Right cardiac atrium (tissue), 5 donors: ENCODE measurements around the gene KHDC4. TPM values are rescaled to one million over a fixed set of nuclear protein-coding genes. Genes with fewer than 3 reads are reported as not detected.

Experiments
- ATAC-seq, 2 donors: fragments of 200-7000 bp; cut with Tn5 transposase; one replicate each; pipeline versions ENCODE4 v1.8.0 to v1.9.1; 2020; ENCODE audit warnings: moderate library complexity in 2 of 2, mild to moderate bottlenecking in 1 of 2
- DNase-seq, 3 donors: peaks; one replicate each; pipeline ENCODE4 v3.0.0-alpha.2; 2020
- H3K27ac ChIP-seq: one replicate; pipeline ENCODE4 v1.5.1; 2013; ENCODE audit warnings: mild to moderate bottlenecking, low read length, control low read depth, moderate library complexity
- H3K27me3 ChIP-seq: one replicate; pipeline ENCODE4 v1.6.1; 2013; ENCODE audit not compliant: control insufficient read depth, insufficient read depth
- H3K4me1 ChIP-seq: one replicate; pipeline ENCODE4 v1.6.1; 2013; ENCODE audit warnings: low read length; ENCODE audit not compliant: control insufficient read depth, insufficient read depth
- H3K4me3 ChIP-seq: one replicate; pipeline ENCODE4 v1.5.1; 2013; ENCODE audit warnings: low read length, control low read depth
- H3K9me3 ChIP-seq: one replicate; pipeline ENCODE4 v1.6.1; 2013; ENCODE audit warnings: low read length; ENCODE audit not compliant: control insufficient read depth
- WGBS: extraction: QIAGEN DNeasy Blood & Tissue Kit; methylation state at CpG from one replicate; pipeline ENCODE4 v1.1.7; 2013; 5-methylcytosine and 5-hydroxymethylcytosine counted together
- intact Hi-C, 4 donors: fragments of 100-400 bp; cut with DNase I; formaldehyde crosslinking; loops; one replicate each; pipeline versions ENCODE4 v1.11.0 to v1.14.0; 2022 to 2023
- long read RNA-seq, 4 donors: library from polyadenylated mRNA; unstranded; transcript quantifications; one replicate each; pipeline ENCODE4 v2.0.0, GENCODE V29; 2020 to 2021
- polyA plus RNA-seq: library from polyadenylated mRNA; stranded (reverse); fragments of 200-250 nt; gene quantifications from one replicate; pipeline ENCODE4 v1.2.3, GENCODE V29; 2013
- total RNA-seq, 4 donors: library from RNA; stranded (reverse); fragmentation: NEBNext Ultra II Directional; extraction: Animal tissue kit (Norgen Biotek cat#: 25700); gene quantifications; one replicate each; pipeline ENCODE4 v1.2.1, GENCODE V29; 2021
- donor health status: healthy with polysubstance abuse.
- donor health status: DM: no; HTN: yes; CAD: no.
- donor health status: DM: no; HTN: no; CAD: no.
- donor health status: DM: no; HTN: yes; CAD: no; lungs with severe emphysema.
- donor health status: DM: yes; HTN: yes; CAD: no.

KHDC4 gene
- total RNA-seq: 10 to 100 TPM; 24.0 to 29.3 (median 28.8) TPM
- polyA plus RNA-seq: 20.0 TPM
- long read RNA-seq, donor 1, transcript KHDC4-203 (14 exons, 2,947 nt): major isoform, 6 of 18 reads
- long read RNA-seq, donor 1, partial matches to known transcripts: 4 of 18 reads
- long read RNA-seq, donor 1, other reads (novel, unspliced or antisense): 7 of 18 reads
- long read RNA-seq, donor 2, partial matches to known transcripts: 1 of 5 reads
- long read RNA-seq, donor 2, other reads (novel, unspliced or antisense): 2 of 5 reads
- long read RNA-seq, donor 3, full-length matches to known transcripts: 17 of 35 reads
- long read RNA-seq, donor 3, partial matches to known transcripts: 3 of 35 reads
- long read RNA-seq, donor 3, other reads (novel, unspliced or antisense): 15 of 35 reads
- long read RNA-seq, donor 4, partial matches to known transcripts: 0 of 4 reads
- long read RNA-seq, donor 4, other reads (novel, unspliced or antisense): 3 of 4 reads

DNA sequence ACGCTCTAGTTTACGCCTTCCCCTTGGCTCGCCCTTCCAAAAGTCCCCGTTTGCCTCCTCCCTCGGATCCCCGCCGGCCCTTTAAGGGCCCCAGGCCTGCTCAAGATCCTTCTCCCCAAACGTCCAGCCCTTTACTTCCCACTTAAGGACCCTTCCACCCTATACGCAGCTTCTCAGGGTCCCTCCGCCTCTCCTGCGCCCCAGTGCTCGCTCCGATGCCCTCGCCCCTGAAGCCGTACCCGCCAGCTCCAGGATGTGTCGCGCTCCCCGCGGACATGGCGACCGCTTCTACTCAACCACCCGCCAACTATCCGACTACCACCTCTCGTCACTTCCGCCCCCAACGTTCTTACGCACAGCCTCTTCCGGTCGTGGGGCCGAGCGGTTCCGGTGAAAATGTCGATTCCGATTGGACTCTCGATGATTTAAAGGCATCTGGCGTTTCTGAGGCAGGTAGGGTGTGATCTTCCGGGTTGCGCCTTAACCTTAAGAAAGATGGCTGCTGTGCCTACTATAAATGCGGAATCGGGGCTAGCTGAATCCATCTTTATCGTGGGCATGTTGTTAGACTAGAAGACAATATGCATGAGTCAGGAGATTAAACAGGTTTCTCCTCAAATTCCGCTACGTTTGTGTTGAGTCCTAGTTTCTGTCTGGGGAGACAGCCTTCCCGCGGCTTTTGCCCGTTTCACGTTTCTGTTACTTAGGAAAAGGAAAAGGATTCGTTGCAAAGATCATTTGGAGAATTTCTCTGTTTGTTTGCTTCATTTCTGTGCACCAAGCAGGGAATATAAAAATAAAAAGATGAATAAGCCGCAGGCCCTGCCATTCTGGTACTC is at the start of gene KHDC4:
TSS of gene KHDC4 (minus strand) at position 317 of the 839 bp plus-strand sequence. CDS start at position 277, 40 bp downstream.
- no peaks in the 10 kb centered on the region for H3K4me1 ChIP-seq
- intact Hi-C loops: no loop called here
- peak within 1 kb of the TSS; percentile 71 for H3K4me3 ChIP-seq

DNA sequence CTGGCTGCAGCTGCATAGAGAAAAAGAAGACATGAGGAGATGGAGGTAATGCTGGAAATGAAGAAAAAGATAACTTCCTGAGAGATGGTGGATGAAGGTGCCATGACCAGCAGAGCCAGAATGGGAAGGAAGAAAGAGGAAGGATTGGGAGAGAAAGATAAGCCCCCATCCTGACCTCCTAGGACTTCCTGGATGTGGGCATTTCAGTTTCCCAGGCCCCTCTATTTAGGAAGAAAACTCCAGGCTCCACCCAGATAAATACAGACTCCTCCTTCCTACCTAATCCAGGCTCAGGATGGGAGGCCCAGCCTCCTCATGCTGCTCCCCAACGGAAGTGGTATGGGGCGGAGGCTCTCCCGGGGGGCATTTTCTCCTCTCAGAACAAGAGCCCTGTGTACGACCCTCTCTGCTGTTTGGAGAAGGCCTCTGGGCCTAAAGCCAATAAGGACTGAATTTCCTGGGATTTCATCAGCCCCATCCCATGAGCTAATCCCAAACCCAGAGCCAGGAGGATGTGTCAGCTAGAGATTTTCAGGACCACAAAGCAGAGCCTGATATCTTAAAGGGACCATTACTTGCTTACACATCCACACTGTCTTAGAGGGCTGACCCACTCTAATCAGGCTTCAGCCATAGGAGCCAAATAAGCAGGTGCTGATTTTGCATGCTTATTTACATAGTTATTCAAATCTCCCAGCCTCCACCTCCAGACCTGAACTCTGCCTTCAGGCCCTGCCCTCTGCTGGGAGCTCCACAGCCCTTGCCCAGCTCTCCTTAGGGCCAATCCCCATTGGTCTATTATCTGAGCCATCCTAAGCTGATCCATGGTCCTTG is 49.2 kb upstream of the KHDC4 start:
- Histone ChIP-seq H3K27ac (peak overlapping the region; percentile 84), H3K4me3 (peak overlapping the region; percentile 38), H3K4me1 (peaks cover 25% of the 10 kb centered on the region), H3K9me3 (no peaks in the 10 kb centered on the region), H3K27me3 (no peaks in the 10 kb centered on the region)
- ATAC-seq (peak; percentile 74 to 85), DNase-seq (peak; percentile 88 to 91 (median 90))
- intact Hi-C loops: loop anchor here in 1 of 4 donors (2.0 kb wide), 1 partner anchor 43 kb away; the partner anchor contains the start of gene RXFP4
- 26% methylated on average over 4 of the region's 4 CpGs for WGBS

More for the DNA sequence above, at the start of gene KHDC4:
- H3K9me3 ChIP-seq: no peaks in the 10 kb centered on the region
- DNase-seq: peak; percentile 96 to 98 (median 96)
- H3K27me3 ChIP-seq: no peaks in the 10 kb centered on the region
- under 1% methylated on average over 50 of the region's 50 CpGs for WGBS
- H3K27ac ChIP-seq: peak within 1 kb of the TSS; percentile 88
- ATAC-seq: peak; percentile 96 to 98

DNA sequence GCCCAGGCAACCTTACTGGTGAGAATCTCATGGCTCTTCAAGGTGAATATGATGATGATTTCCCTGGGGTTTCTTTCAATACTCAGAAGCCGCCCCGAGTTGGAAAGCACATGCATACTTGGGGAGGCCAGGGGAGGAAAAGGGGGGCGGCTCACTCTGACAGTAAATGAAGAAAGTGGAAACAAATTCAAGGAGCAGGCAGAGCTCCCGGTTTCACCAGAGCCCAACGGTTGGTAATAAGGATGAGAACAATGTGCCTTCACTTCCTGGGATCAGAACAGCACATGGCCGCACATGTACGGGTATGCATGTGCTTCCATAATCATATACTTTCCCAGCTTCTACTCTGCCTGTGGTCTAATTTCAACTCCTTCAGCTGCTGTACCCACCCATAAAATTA is 47.9 kb upstream of the KHDC4 start:
- Histone ChIP-seq H3K27ac (peak overlapping the region; percentile 65), H3K4me3 (peak overlapping the region; percentile 38), H3K4me1 (peaks cover 25% of the 10 kb centered on the region), H3K9me3 (no peaks in the 10 kb centered on the region), H3K27me3 (no peaks in the 10 kb centered on the region)
- ATAC-seq (no peak), DNase-seq (no peak)
- 47% methylated on average over 7 of the region's 7 CpGs for WGBS
- intact Hi-C loops: no loop called here

DNA sequence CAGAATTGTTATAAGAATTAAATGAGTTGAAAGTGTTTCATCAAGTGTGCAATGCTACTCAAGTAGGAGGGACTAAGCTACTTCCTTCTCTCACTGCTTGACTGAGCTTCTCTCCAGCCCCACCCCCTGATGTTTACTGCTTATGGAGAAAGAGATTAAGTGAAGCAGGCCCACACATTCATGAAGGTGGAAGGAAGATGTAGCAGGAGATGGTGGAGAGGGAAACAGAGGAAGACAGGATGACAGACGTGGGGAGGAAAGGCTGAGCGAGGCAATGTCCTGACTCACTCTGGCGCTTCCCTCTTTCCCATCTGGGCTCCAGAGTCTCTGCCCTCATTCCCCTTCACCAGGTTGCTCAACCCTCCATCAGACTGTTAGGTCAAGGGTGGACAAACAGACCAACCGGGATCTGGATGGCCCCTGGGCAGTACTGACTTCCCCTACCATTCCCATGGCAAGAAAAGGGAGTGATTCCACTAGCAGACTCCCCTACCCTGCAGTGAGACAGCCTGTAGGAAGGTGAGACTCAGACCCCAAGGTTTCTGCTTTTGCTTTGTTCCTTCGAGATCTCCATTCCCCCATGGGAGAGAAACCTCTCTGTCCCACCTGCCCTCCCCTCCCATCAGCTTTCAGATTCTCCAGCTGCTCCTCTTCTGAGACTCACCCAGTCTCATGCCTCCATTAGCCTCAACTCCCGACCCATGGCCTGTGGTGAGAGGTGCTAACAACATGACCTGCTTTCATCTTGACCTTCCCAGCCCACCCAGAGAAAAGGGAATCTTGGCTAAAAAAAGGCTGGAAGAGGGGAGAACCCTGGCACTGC is 47.3 kb upstream of the KHDC4 start:
- 44% methylated on average over 6 of the region's 6 CpGs for WGBS
- Histone ChIP-seq H3K27ac (peak overlapping the region; percentile 65), H3K9me3 (no peaks in the 10 kb centered on the region), H3K4me3 (peak overlapping the region; percentile 38), H3K27me3 (no peaks in the 10 kb centered on the region), H3K4me1 (peaks cover 25% of the 10 kb centered on the region)
- intact Hi-C loops: no loop called here
- peak in 1 of 3 donors; percentile 43 for DNase-seq
- ATAC-seq: no peak

DNA sequence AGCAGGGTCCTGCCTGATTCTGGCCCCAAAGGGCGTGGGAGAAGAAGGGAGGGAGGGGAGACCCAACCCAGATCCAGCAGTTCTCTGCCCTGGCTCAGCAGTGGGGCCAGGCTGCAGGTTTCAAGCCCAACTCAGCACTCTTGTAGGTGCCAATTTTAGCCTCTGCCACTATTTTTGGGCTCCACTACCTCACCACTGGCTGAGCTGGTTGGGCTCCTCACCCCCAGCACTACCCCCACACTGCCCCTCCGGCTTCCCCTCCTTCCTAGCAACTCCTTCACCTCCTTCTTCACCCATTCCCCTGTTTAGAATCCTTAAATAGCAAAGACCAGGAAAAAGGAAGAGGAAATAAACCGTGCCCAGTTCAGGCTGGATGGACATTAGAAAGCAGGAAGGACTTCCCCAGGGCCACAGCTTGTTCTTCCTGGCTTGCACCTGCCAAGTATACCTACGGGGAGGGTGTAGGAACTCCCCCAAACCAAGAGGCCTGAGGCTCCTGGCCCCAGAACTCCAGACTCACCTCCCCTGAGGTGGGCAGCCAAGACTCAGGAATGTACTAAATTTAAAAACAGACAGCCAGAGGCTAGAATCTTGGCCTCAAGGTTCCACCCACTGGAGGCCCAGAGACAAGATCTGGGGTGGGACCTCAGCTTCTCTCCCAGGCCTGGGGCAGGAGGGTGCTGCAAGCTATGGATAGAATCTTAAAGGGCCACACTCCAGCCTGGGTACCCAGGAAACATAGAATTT is 45.6 kb upstream of the KHDC4 start:
- 5% methylated on average over 4 of the region's 4 CpGs for WGBS
- intact Hi-C loops: loop anchor here in 1 of 4 donors (5.0 kb wide), 1 partner anchor 37 kb away; the partner anchor contains the start of gene RXFP4
- peak; percentile 54 to 81 (median 77) for DNase-seq
- H3K9me3 ChIP-seq: no peaks in the 10 kb centered on the region
- peak overlapping the region; percentile 87 for H3K4me3 ChIP-seq
- peak; percentile 42 to 61 for ATAC-seq
- H3K4me1 ChIP-seq: peaks cover 39% of the 10 kb centered on the region
- no peaks in the 10 kb centered on the region for H3K27me3 ChIP-seq
- peak overlapping the region; percentile 98 for H3K27ac ChIP-seq

DNA sequence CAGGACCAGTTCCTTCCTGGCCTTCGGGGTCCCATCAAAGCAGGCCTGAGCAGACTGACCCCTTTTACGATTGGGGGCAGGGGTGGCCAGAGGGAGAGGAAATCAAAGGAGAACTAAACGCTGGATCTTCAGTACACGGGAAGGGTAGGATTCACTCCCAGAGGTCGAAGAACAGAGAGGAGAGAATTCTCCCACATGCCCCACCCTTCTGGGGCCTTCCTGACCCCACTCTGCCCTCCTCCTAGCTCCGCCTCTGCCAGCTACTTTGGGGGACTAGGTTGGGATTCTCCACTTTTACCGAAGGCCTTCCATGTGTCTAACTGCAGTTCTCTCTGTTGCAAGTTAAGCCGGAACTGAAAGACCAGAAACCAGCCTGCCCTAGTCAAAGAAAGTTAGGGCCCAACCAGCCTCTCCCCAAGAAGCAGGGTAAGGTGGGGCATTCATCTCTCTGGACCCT is 44.8 kb upstream of the KHDC4 start:
- DNase-seq: peak; percentile 51 to 77 (median 72)
- ATAC-seq: peak; percentile 25 to 37
- Histone ChIP-seq H3K4me1 (peaks cover 46% of the 10 kb centered on the region), H3K9me3 (no peaks in the 10 kb centered on the region), H3K27ac (peak overlapping the region; percentile 98), H3K27me3 (no peaks in the 10 kb centered on the region), H3K4me3 (peak overlapping the region; percentile 87)
- WGBS: 1% methylated on average over 8 of the region's 8 CpGs
- intact Hi-C loops: loop anchor here in 1 of 4 donors (5.0 kb wide), 1 partner anchor 37 kb away; the partner anchor contains the start of gene RXFP4

DNA sequence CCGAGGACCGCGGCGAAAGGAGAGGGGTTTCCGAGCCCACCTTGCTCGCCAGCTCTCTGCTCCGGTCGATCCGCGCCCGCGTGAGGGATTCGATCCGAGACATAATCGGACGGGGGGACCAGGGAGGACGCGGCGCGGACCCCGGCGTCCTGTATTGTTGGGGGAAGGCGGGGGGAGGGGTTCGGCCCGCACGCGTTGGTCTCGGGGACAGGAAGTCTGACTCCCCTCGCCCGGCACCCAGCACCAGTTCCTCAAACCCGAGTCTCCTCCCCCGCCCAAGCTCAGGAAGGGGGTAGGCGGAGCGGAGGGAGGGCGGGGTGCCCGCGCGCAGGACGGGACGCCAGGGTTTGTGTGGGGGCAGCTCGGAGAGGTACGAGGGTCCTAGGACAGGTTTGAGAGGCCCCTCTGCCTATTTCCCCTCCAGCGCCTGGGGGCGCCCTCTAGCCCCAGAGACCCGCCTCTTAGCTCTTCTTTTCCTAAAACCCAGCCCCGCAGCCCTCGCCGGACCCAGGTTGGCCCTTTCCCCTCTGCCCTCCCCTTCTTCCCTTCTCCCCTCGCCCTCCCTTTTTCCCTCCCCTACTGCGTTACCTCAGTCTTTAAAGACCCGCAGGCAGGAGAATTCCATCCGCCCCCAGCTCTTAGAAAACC is 44.2 kb upstream of the KHDC4 start, which contains the start of gene ARHGEF2:
TSS of gene ARHGEF2 (minus strand) at position 223 of the 648 bp plus-strand sequence. CDS start at position 103, 120 bp downstream.
- under 1% methylated on average over 52 of the region's 52 CpGs for WGBS
- Histone ChIP-seq H3K4me3 (peak within 1 kb of the TSS; percentile 87), H3K27ac (peak within 1 kb of the TSS; percentile 98), H3K27me3 (no peaks in the 10 kb centered on the region), H3K4me1 (peaks cover 44% of the 10 kb centered on the region), H3K9me3 (no peaks in the 10 kb centered on the region)
- ATAC-seq (peak; percentile 78 to 82), DNase-seq (peak; percentile 89 to 94 (median 94))
- intact Hi-C loops: loop anchor here in 1 of 4 donors (5.0 kb wide), 1 partner anchor 36 kb away; the partner anchor contains the start of gene RXFP4

DNA sequence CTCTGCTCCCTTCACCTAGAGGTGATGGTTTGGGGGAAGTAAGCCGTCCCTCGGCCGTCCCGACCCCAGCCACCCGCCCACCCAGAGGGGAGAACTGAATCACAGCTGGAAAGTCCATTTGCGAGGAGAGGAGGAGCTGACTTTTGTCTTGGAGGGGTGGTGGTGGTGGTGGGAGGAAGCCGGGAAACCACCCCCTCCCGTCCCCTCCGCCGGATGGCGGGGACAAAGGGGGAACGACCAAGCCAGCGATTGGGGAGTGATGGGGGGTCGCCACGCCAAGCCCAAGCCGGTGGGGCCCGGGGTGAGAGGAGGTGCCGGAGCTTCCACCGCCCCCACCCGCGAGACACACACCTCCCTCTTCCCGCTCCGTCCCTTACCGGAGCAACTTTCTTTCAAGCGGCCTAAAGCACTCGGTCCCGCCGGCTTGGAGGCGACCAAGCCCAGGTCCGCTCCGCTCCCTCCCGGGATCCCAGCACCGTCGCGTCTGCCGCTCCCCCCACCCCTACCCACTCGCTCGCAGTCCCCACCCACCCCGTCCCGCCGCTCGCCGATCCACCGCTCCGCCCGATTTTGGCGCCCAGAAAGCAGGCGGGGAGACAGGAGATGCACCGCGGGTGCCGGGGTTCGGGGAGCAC is 43.6 kb upstream of the KHDC4 start:
- H3K27ac ChIP-seq: peak overlapping the region; percentile 98
- H3K4me3 ChIP-seq: peak overlapping the region; percentile 87
- WGBS: under 1% methylated on average over 51 of the region's 52 CpGs
- H3K4me1 ChIP-seq: peaks cover 41% of the 10 kb centered on the region
- no peaks in the 10 kb centered on the region for H3K27me3 ChIP-seq
- DNase-seq (peak; percentile 44 to 83 (median 76)), ATAC-seq (peak; percentile 58 to 65)
- H3K9me3 ChIP-seq: no peaks in the 10 kb centered on the region
- intact Hi-C loops: loop anchor here in 1 of 4 donors (5.0 kb wide), 1 partner anchor 36 kb away; the partner anchor contains the start of gene RXFP4
